ENCODE measurements around the gene POC1A.
"Not testable (repeated sequence)": the region's sequence is repeated elsewhere in the genome, so short reads cannot be mapped to it uniquely, and the experiment has no call there.

POC1A gene

DNA sequence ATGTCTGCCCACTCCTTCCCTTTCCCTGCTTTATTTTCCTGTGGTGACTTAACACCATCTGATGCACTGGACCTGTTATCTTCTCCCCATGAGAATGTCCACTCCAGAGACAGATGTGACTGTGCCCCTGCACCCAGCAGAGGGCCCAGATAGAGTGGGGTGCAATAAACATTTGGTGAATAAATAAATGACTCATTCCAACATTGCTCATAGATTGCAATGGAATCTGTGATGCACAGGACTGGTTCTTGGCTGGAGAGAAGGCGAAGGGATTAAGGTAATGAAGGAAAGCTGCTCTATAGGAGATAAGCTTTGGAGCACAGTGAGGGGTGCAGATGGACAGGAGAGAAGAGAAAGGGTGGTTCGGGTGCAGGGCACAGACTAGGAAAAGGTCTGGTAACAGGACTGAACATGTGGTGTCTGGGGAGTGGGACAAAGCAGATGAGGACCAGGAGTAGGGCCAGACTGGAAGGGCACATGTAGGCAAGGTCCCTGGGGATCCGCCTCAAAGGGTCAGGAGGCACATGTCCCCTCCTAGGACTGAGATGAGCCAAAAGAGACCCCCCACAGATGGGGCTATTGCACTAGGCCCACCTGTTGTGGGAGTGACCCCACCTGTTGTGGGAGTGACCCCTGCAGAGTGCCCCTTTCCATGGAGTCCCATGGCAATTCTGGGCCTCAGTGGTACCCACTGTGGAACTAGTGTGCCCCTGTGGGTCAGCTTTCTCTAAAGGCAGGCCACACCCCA is 17.5 kb upstream of the POC1A start:
- Histone ChIP-seq H3K27me3 (ENCODE audit: insufficient read depth, low read depth, severe bottlenecking) (no peaks in the 10 kb centered on the region), H3K27ac (peak overlapping the region; percentile 17), H3K36me3 (no peaks in the 10 kb centered on the region), H3K4me3 (ENCODE audit: low read depth, low read length) (no peak overlapping the region), H3K9me3 (ENCODE audit: severe bottlenecking) (no peaks in the 10 kb centered on the region)
- TF ChIP-seq, protein P1, sequence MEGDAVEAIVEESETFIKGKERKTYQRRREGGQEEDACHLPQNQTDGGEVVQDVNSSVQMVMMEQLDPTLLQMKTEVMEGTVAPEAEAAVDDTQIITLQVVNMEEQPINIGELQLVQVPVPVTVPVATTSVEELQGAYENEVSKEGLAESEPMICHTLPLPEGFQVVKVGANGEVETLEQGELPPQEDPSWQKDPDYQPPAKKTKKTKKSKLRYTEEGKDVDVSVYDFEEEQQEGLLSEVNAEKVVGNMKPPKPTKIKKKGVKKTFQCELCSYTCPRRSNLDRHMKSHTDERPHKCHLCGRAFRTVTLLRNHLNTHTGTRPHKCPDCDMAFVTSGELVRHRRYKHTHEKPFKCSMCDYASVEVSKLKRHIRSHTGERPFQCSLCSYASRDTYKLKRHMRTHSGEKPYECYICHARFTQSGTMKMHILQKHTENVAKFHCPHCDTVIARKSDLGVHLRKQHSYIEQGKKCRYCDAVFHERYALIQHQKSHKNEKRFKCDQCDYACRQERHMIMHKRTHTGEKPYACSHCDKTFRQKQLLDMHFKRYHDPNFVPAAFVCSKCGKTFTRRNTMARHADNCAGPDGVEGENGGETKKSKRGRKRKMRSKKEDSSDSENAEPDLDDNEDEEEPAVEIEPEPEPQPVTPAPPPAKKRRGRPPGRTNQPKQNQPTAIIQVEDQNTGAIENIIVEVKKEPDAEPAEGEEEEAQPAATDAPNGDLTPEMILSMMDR (IDR thresholded peaks at IDR 0.05; ENCODE audit: low read depth, low read length), result no peak
- DNase-seq, result peak; percentile 70

DNA sequence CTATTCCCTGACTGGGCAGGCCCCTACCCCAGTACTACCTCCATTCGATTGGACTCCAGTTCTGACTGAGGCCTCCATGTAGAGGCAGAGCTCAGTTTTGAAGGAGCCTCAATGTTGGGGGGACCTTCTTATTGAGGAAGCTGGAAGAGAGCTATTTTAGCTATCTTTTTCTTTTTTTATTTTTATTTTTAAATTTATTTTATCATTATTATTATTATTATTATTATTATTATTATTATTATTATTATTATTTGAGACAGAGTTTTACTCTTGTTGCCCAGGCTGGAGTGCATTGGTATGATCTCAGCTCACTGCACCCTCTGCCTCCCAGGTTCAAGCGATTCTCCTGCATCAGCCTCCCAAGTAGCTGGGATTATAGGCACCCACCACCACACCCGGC is 16.0 kb upstream of the POC1A start:
- not testable (repeated sequence) for H3K27ac ChIP-seq; DNase-seq; H3K36me3 ChIP-seq; H3K27me3 ChIP-seq (ENCODE audit: insufficient read depth, low read depth, severe bottlenecking); H3K9me3 ChIP-seq (ENCODE audit: severe bottlenecking); H3K4me3 ChIP-seq (ENCODE audit: low read depth, low read length)

DNA sequence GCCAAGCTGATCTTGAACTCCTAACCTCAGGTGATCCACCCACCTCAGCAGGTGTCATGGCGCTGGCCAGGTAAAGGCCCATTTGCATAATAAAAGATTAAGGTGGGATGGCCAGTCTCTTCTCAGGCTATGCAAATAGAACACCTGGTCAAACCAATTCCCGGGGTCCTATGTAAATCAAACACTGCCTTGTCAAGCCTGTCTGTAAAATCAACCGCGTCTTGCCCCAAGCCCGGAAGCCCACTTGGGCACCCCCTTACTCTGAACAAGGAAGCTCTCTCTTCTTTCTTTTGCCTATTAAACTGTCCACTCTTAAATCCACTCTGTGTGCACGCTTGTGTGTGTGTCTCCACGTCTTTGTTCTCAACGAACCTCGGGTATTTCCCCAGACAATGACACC is 13.0 kb upstream of the POC1A start:
- Histone ChIP-seq H3K27ac (no peak overlapping the region), H3K4me3 (ENCODE audit: low read depth, low read length) (no peak overlapping the region), H3K36me3 (no peaks in the 10 kb centered on the region), H3K9me3 (ENCODE audit: severe bottlenecking) (no peaks in the 10 kb centered on the region), H3K27me3 (ENCODE audit: insufficient read depth, low read depth, severe bottlenecking) (no peaks in the 10 kb centered on the region)
- TF ChIP-seq, protein P1 (IDR thresholded peaks at IDR 0.05; ENCODE audit: low read depth, low read length), result no peak
- DNase-seq, result no peak

DNA sequence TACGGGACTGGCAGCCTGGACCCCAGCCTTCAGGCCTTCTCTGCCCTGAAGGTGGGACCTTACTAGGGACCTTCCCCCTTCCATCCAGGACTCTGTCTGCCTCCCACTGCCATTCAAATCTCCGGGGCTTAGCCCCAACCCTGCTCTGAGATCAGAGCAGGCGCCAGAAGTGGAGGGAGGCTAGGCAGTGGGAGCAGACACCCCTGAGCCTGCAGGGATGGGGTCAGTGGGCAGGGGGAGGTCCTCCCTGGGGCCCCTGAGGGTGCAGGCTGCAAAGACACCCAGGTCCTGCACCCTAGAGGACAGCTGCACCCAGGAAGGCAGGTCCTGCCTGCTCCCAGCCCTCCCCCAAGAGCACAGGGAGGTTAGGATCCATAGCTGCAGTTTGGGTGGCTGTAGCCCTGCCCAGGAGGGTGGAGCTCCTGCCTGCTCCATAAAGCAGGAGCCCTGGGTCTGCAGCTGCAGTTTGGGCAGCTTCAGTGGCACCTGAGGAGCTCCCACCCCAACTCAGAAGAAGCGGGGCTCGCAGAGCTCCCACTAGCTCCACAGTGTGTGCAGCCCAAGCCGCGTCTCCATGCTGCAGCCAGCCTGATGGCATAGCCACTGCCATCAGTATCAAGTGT is 8.1 kb upstream of the POC1A start:
- no peak overlapping the region for H3K27ac ChIP-seq
- H3K4me3 ChIP-seq (ENCODE audit: low read depth, low read length), result no peak overlapping the region

DNA sequence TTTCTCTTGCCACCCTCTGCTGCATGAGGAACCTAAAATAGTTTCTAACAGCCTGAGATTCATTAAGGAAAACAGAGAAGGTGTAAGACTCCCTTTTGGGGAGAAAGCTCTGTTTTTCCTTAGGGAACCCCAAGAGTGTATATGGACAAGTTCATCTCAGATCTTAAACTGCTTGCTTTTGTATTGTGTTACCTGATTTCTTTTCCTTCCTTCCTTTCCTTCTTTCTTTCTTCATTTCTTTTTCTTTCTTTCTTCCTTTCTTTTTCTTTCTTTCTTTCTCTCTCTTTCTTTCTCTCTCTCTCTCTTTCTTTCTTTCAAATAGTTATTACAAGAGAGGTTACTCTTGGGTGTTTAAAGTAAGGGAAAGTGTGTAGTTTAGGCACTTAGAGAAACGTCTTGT is 5.3 kb upstream of the POC1A start:
- no peak overlapping the region for H3K27ac ChIP-seq
- no peaks in the 10 kb centered on the region for H3K9me3 ChIP-seq (ENCODE audit: severe bottlenecking)
- TF ChIP-seq, protein P1 (IDR thresholded peaks at IDR 0.05; ENCODE audit: low read depth, low read length), result no peak

More for the DNA sequence above, 8.1 kb upstream of the POC1A start:
- Histone ChIP-seq H3K27me3 (ENCODE audit: insufficient read depth, low read depth, severe bottlenecking) (no peaks in the 10 kb centered on the region), H3K36me3 (no peaks in the 10 kb centered on the region), H3K9me3 (ENCODE audit: severe bottlenecking) (no peaks in the 10 kb centered on the region)
- TF ChIP-seq, protein P1 (IDR thresholded peaks at IDR 0.05; ENCODE audit: low read depth, low read length), result no peak
- no peak for DNase-seq

DNA sequence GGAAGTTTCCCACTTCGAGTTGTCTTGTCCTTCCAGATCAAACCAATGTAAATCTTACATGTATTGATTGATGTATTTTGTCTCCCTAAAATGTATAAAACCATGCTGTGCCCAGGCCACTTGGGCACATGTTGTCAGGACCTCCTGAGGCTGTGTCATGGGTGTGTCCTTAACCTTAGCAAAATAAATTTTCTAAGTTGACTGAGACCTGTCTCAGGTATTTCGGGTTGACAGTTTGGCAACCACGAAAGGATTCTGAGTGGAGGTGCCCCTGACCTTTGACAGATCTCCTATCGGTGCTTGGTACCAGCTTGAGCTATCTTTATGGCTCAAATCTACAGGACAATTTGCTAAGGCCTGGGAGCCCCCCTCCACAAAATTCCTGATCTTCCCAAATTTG is 1.7 kb upstream of the POC1A start:
- H3K27ac ChIP-seq, result no peak overlapping the region
- no peak overlapping the region for H3K4me3 ChIP-seq (ENCODE audit: low read depth, low read length)
- TF ChIP-seq, protein P1 (IDR thresholded peaks at IDR 0.05; ENCODE audit: low read depth, low read length), result no peak
- no peaks in the 10 kb centered on the region for H3K9me3 ChIP-seq (ENCODE audit: severe bottlenecking)
- no peak for DNase-seq
- H3K36me3 ChIP-seq, result peaks cover 6% of the 10 kb centered on the region
- no peaks in the 10 kb centered on the region for H3K27me3 ChIP-seq (ENCODE audit: insufficient read depth, low read depth, severe bottlenecking)

More for the DNA sequence above, 5.3 kb upstream of the POC1A start:
- H3K27me3 ChIP-seq (ENCODE audit: insufficient read depth, low read depth, severe bottlenecking), result no peaks in the 10 kb centered on the region
- no peaks in the 10 kb centered on the region for H3K36me3 ChIP-seq
- DNase-seq, result no peak
- H3K4me3 ChIP-seq (ENCODE audit: low read depth, low read length), result no peak overlapping the region

Data from WERI-Rb-1 (cell line).